MM.1S (cell line): ENCODE results near the gene FOXO1.

Experiments used
- DNase-seq: peaks from one replicate; pipeline ENCODE4 v3.0.0-alpha.2; 2015
- H2AFZ ChIP-seq: fragments of 300-600 bp; sonication (generic); 2 replicates; pipeline ENCODE4 v1.6.0; 2016; ENCODE audit warnings: antibody characterized with exemption, low read length
- H3F3A ChIP-seq: fragments of 300-600 bp; sonication (generic); 2 replicates; pipeline ENCODE4 v1.6.1; 2016; ENCODE audit warnings: mild to moderate bottlenecking, antibody characterized with exemption, low read length, moderate library complexity, mixed read lengths; ENCODE audit not compliant: insufficient read depth
- H3K27ac ChIP-seq: fragments of 300-600 bp; sonication (generic); 2 replicates; pipeline ENCODE4 v1.5.1; 2016; ENCODE audit warnings: mild to moderate bottlenecking, low read length
- H3K27me3 ChIP-seq: fragments of 300-600 bp; sonication (generic); replicated peaks from 2 replicates; pipeline ENCODE4 v1.6.0; 2016; ENCODE audit warnings: low read length; ENCODE audit not compliant: insufficient read depth
- H3K36me3 ChIP-seq: fragments of 300-600 bp; sonication (generic); replicated peaks from 2 replicates; pipeline ENCODE4 v1.6.1; 2016; ENCODE audit warnings: mild to moderate bottlenecking, low read length, mixed read lengths; ENCODE audit not compliant: insufficient read depth
- H3K4me1 ChIP-seq: fragments of 300-600 bp; sonication (generic); 2 replicates; pipeline ENCODE4 v1.6.1; 2016; ENCODE audit warnings: low read length, mixed read lengths
- H3K4me2 ChIP-seq: fragments of 300-600 bp; sonication (generic); 2 replicates; pipeline ENCODE4 v1.6.0; 2016; ENCODE audit warnings: low read depth, low read length
- H3K4me3 ChIP-seq: fragments of 300-600 bp; sonication (generic); 2 replicates; pipeline ENCODE4 v1.5.1; 2016; ENCODE audit warnings: low read length, mixed read lengths
- H3K79me2 ChIP-seq: fragments of 300-600 bp; sonication (generic); 2 replicates; pipeline ENCODE4 v1.6.1; 2016; ENCODE audit warnings: mixed run types, low read length, mixed read lengths
- H3K9ac ChIP-seq: fragments of 300-600 bp; sonication (generic); 2 replicates; pipeline ENCODE4 v1.6.1; 2016; ENCODE audit warnings: low read length, mixed read lengths
- H3K9me2 ChIP-seq: fragments of 300-600 bp; sonication (generic); replicated peaks from 2 replicates; pipeline ENCODE4 v1.6.1; 2016; ENCODE audit warnings: mild to moderate bottlenecking, low read length, mixed read lengths; ENCODE audit not compliant: insufficient read depth
- H3K9me3 ChIP-seq: fragments of 300-600 bp; sonication (generic); replicated peaks from 2 replicates; pipeline ENCODE4 v1.6.1; 2016; ENCODE audit warnings: mild to moderate bottlenecking, low read length, mixed read lengths; ENCODE audit not compliant: insufficient read depth
- H4K20me1 ChIP-seq: fragments of 300-600 bp; sonication (generic); 2 replicates; pipeline ENCODE4 v1.6.1; 2016; ENCODE audit warnings: mild to moderate bottlenecking, low read length, moderate library complexity, mixed read lengths; ENCODE audit not compliant: insufficient read depth
- EZH2 ChIP-seq: fragments of 300-600 bp; sonication (generic); optimal IDR thresholded peaks from 2 replicates; pipeline ENCODE3; 2017; ENCODE audit warnings: low read depth, mild to moderate bottlenecking, antibody characterized with exemption, low read length, mixed read lengths
- EZH2phosphoT487 ChIP-seq: fragments of 300-600 bp; sonication (generic); IDR thresholded peaks from 2 replicates; pipeline ENCODE4 v1.6.1; 2018; ENCODE audit warnings: antibody characterized with exemption, low read length
- TF ChIP-seq, protein P1 (sequence below): fragments of 300-600 bp; sonication (generic); IDR thresholded peaks from 2 replicates; pipeline ENCODE4 v1.5.1; 2016; ENCODE audit warnings: antibody characterized with exemption, low read length, mixed read lengths

Gene FOXO1

DNA sequence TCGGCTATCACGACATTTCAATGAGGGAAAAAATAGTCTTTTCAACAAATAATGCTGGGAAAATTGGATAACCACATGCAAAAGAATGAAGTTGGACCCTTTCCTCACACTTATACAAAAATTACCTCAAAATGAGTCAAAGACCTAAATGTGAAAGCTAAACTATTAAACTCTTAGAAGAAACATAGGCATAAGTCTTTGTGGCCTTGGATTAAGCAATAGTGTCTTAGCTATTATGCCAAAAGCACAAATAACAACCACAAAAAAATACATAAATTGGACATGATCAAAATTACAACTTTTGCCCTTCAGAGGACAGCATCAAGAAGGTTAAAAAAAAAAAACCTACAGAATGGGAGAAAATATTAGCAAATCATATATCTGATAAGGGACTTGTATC lies 156.6 kb downstream of the FOXO1 start:
- no peaks in the 10 kb centered on the region for H3K79me2 ChIP-seq
- no peak overlapping the region for H2AFZ ChIP-seq
- H3F3A ChIP-seq: no peaks in the 10 kb centered on the region
- no peaks in the 10 kb centered on the region for H4K20me1 ChIP-seq
- no peak overlapping the region for H3K4me3 ChIP-seq
- H3K4me2 ChIP-seq: no peak overlapping the region
- H3K36me3 ChIP-seq: no peaks in the 10 kb centered on the region
- H3K9me2 ChIP-seq: no peaks in the 10 kb centered on the region
- H3K9me3 ChIP-seq: no peaks in the 10 kb centered on the region
- DNase-seq: no peak
- no peak overlapping the region for H3K9ac ChIP-seq
- H3K27me3 ChIP-seq: no peaks in the 10 kb centered on the region
- TF ChIP-seq EZH2phosphoT487: no peak
- TF ChIP-seq, protein P1, sequence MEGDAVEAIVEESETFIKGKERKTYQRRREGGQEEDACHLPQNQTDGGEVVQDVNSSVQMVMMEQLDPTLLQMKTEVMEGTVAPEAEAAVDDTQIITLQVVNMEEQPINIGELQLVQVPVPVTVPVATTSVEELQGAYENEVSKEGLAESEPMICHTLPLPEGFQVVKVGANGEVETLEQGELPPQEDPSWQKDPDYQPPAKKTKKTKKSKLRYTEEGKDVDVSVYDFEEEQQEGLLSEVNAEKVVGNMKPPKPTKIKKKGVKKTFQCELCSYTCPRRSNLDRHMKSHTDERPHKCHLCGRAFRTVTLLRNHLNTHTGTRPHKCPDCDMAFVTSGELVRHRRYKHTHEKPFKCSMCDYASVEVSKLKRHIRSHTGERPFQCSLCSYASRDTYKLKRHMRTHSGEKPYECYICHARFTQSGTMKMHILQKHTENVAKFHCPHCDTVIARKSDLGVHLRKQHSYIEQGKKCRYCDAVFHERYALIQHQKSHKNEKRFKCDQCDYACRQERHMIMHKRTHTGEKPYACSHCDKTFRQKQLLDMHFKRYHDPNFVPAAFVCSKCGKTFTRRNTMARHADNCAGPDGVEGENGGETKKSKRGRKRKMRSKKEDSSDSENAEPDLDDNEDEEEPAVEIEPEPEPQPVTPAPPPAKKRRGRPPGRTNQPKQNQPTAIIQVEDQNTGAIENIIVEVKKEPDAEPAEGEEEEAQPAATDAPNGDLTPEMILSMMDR: no peak
- TF ChIP-seq EZH2: no peak
- no peaks in the 10 kb centered on the region for H3K4me1 ChIP-seq
- H3K27ac ChIP-seq: no peak overlapping the region

DNA sequence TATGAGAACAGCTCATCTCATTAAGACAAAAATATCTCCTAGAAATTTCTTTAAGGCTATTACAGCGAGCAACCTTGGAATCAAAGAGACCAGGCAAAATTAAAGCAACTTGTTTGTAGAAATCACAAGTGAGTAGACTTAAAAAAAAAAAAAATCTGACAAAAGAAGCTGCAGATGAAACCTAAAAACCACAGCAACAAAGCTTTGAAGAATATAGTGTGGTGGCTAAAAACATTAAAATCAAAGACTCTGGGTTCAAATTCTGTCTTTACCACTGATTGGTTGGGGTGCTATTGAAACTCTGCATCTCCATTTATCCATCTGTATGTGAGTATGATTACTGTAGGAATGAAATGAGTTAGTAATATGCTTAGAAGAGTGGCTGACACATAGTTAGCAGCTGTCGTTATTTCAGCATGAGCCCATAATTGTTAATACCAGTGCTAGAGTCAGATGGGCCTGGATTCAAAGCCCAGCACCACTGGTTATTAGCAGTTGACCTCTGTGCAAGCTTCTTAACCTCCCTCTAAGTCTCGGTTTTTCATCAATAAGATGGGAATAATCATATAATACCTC lies 157.6 kb downstream of the FOXO1 start:
- H4K20me1 ChIP-seq: no peaks in the 10 kb centered on the region
- H3K4me3 ChIP-seq: no peak overlapping the region
- no peaks in the 10 kb centered on the region for H3K79me2 ChIP-seq
- TF ChIP-seq EZH2phosphoT487 (no peak), EZH2 (no peak)
- no peaks in the 10 kb centered on the region for H3K27me3 ChIP-seq
- H3K36me3 ChIP-seq: no peaks in the 10 kb centered on the region
- H3K9ac ChIP-seq: no peak overlapping the region
- no peaks in the 10 kb centered on the region for H3F3A ChIP-seq
- no peaks in the 10 kb centered on the region for H3K4me1 ChIP-seq
- no peak overlapping the region for H3K4me2 ChIP-seq
- H3K27ac ChIP-seq: no peak overlapping the region
- H3K9me2 ChIP-seq: no peaks in the 10 kb centered on the region
- H3K9me3 ChIP-seq: no peaks in the 10 kb centered on the region
- no peak for DNase-seq
- H2AFZ ChIP-seq: no peak overlapping the region

DNA sequence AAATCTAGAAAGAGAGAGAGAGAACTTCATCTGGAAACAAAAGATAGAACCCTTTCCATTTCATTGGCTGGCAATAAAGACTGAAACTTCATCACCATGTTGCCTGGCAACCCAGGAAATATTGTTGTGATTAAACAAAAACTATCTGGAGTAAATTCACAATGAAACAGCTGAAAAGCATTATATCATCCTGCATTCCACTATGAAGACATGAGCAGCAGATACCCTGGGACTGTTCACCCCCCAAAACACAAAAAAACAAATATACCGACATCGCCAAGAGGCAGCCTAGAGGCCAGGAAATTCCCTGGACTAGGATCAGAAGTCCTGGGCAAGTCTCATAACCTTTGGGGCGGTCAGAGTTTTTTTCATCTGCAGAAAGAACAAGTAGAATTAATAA lies 158.3 kb downstream of the FOXO1 start:
- H3K4me2 ChIP-seq: no peak overlapping the region
- no peaks in the 10 kb centered on the region for H3K36me3 ChIP-seq
- no peaks in the 10 kb centered on the region for H3K9me2 ChIP-seq
- no peak for TF ChIP-seq EZH2phosphoT487
- TF ChIP-seq EZH2: no peak
- TF ChIP-seq, protein P1: no peak
- H3K27me3 ChIP-seq: no peaks in the 10 kb centered on the region
- DNase-seq: no peak
- no peak overlapping the region for H3K4me3 ChIP-seq
- H3K4me1 ChIP-seq: no peaks in the 10 kb centered on the region
- no peaks in the 10 kb centered on the region for H3K9me3 ChIP-seq
- no peaks in the 10 kb centered on the region for H3K79me2 ChIP-seq
- H3K27ac ChIP-seq: no peak overlapping the region
- H4K20me1 ChIP-seq: no peaks in the 10 kb centered on the region
- H3K9ac ChIP-seq: no peak overlapping the region
- no peaks in the 10 kb centered on the region for H3F3A ChIP-seq
- no peak overlapping the region for H2AFZ ChIP-seq

DNA sequence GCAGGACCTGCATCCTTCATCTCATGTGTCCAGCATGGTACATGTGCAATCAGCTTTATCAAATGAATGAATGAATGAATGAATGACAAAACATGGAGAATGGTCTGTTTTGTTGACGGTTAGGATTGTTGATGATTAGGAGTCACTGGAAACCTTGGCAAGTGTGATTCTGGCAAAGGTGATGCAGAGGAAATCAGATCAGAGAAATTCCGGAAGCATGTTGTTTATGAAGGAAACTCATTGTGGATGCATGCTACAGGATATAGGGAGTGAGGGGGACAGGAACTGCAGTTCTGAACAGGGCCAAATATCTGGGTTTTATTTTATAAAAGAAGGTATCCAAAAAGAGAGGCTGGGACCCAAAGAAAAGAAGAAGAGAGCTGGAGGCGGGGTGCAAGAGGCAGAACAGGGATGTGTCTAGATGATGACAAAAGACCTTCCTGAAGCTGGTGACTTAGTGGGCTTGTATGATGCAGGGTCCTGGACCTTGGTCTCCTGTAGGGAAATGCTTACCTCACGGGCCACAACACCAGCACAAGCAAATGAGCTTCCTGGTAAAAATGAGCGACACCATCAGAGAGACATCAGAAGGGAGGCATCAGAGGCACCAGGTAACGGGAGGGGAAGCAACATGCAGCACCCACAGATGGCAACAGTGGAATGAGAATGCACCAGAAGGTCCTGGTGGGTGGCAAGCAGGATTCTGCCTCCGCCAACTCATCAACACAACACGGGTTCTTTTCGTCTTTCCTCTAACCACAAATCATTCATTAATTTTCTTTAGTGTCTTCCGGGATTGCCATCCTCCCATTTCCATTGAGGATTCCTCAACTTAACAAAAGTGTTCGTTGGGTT lies 159.6 kb downstream of the FOXO1 start:
- no peaks in the 10 kb centered on the region for H3K9me2 ChIP-seq
- H3K4me1 ChIP-seq: no peaks in the 10 kb centered on the region
- H3K36me3 ChIP-seq: no peaks in the 10 kb centered on the region
- DNase-seq: no peak
- no peak overlapping the region for H3K4me3 ChIP-seq
- H3K27ac ChIP-seq: no peak overlapping the region
- no peaks in the 10 kb centered on the region for H3K27me3 ChIP-seq
- no peak overlapping the region for H3K9ac ChIP-seq
- no peaks in the 10 kb centered on the region for H4K20me1 ChIP-seq
- TF ChIP-seq, protein P1: no peak
- TF ChIP-seq EZH2phosphoT487 (no peak), EZH2 (no peak)
- H3K9me3 ChIP-seq: no peaks in the 10 kb centered on the region
- no peaks in the 10 kb centered on the region for H3K79me2 ChIP-seq
- H3K4me2 ChIP-seq: no peak overlapping the region
- H3F3A ChIP-seq: no peaks in the 10 kb centered on the region
- H2AFZ ChIP-seq: no peak overlapping the region
